Medulla oblongata (tissue), 1 donor: ENCODE results near the gene RPP30.
"Not testable (repeated sequence)": the region's sequence is repeated elsewhere in the genome, so short reads cannot be mapped to it uniquely, and the experiment has no call there.

ENCODE experiments used
- DNase-seq: peaks from one replicate; pipeline ENCODE4 v3.0.0-alpha.2; 2015; ENCODE audit errors: extremely low spot score

RPP30 gene

DNA sequence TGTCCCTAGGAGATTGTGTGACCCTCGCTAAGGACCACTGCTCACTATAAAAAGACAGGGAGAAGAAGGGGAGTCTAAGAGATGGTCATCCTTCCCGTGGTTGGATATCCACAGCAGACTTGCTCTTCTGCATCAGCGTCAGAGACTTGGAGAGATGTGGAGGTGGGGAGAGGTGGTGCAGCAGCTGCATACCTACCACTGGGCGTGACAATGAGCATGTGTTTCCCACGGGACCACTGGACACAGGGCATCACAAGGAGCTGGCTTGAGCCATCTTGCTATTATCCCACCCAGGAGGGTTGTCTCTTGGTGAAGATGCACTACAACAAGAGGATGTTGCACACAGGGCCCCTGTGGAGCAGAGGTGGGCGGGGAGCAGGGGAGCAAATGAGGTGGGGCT lies 67.9 kb downstream of the RPP30 start:
- no peak for DNase-seq

DNA sequence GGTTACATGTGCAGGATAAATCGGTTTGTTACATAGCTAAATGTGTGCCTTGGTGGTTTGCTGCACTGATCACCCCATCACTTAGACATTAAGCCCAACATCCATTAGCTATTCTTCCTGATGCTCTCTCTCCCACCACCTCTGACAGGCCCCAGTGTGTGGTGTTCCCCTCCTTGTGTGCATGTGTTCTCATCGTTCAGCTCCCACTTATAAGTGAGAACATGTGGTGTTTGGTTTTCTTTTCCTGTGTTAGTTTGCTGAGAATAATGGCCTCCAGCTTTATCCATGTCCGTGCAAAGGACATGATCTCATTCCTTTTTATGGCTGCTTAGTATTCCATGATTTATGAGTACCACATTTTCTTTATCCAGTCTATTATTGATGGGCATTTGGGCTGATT lies 71.2 kb downstream of the RPP30 start:
- not testable (repeated sequence) for DNase-seq

DNA sequence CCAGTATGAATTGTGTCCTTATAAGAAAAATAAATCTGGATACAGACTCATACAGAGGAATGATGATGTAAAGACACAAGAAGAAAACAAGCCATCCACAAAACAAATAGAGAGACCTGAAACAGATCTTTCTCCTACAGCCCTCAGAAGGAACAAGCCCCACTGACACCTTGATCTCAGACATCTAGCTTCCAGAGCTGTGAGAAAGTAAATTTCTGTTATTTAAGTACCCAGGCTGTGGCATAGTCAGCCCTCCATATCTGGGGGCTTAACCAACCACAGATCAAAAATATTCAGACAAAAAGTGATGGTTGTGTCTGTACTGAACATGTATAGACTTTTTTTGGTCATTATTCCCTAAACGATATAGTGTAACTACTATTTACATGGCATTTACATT lies 73.0 kb downstream of the RPP30 start:
- DNase-seq = no peak

DNA sequence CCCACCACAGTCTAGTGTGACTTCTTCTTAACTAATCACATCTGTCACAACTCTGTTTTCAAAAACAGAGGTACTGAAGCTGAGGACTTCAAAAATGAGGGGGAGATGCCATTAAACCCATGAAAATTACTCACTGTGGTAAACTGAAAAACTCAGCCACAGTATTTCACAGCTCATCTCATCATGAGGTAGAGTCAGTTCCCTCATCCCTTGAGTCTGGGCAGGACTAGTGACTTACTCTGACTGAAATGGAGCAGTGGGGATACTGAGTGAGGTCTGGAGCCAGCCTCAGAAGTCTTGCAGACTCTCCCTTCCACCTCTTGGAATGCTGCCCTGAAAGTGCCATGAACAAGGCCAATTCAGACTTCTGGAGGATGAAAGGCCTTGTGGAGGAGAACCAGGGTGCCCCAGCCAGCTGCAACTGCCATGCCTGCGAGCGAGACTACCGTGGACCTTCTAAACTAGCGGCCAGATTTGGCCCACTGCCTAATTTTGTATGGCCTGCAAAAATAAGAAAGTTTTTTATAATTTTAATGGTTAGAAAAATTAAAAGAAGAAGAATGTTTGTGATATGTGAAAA lies 73.8 kb downstream of the RPP30 start:
- peak; percentile 65 for DNase-seq

DNA sequence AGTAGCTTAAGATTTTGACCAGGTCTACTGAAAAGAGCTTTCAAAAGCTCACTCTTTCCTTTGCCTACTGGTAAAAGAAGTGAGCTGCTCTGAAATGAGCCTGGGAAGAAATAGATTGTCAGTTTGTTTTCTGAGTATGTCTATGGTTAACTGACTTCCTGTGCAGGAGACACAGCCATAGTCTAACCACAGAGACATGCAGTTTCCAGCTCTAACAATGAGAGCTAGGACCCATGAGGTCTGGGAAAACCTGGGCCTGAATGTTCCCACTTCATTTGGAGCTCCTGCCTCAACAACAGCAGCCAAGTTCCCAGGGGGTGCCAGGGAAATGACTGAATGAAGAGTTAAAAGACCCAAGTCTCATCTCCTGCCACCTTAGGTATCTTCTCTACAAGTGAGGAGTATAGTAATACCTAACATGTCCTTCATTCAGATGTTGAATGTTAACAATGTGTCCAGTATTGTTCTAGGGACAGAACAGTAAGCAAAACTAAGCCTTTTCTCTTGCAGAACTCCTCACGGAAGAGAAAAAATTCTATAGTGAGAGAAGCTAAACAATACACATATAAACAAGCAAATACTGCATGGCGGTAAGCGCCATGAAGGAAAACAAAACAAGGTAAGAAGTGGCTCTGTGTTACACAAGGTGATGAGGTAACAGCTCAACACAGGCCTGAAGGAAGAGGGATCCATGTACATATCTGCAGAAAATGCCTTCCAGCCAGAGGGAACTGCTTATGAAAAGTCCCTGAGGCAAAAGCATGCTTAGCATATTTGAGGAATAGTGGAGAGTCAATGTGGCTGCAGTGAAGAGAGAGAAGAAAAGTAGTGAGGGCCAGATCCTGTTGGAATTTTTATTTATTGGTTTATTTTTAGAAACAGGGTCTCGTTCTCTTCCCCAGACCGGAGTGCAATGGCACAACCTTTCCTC lies 75.5 kb downstream of the RPP30 start:
- no peak for DNase-seq
